ENCODE measurements around the gene EID3. TPM values are rescaled to one million over a fixed set of nuclear protein-coding genes. Genes with fewer than 3 reads are reported as not detected.
"Not testable (repeated sequence)": the region's sequence is repeated elsewhere in the genome, so short reads cannot be mapped to it uniquely, and the experiment has no call there.

Gene EID3
- total RNA-seq, 2 donors from 2014 or later, result 8.6 to 18.1 TPM

DNA sequence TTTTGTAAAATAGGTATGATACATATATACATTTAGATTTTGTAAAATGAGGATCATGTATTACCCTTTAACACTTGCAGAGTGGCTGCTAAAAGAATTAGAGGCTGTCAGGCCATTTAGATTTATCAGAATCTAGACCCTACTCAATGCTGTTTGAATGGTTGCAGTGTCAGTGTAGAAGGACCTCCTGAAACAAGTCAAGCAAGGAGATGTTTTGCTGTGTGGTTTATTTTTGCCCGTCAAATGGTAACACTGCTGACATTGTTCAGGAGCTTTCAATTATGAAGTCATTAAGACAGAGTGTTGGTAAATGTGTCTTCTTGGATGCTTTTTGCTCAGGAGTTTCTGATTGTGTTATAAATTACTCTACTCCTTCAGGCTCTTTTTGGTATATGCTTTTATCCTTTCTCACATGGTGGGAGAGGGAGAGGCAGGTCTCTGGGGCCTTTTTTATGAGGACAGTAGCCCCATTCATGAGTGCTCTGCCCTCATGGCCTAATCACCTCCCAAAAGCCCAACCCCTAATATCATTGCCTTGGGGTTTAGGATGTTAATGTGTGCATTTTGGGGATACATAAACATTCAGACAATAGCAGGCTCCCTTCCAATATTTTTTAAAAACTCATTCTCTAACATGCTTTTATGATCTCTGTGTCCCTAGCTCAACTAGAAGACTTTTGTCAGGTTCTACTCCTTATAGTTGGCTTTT is 16.5 kb downstream of the EID3 start:
- H3K27me3 ChIP-seq (replicated peaks; ENCODE audit: insufficient read depth), result no peaks in the 10 kb centered on the region
- DNase-seq (ENCODE audit: low spot score), result no peak
- no peaks in the 10 kb centered on the region for H3K9me3 ChIP-seq
- no peak overlapping the region for H3K4me3 ChIP-seq
- 91% methylated on average over 1 of the region's 1 CpG for WGBS
- no peak for TF ChIP-seq POLR2A (IDR thresholded peaks at IDR 0.05)
- no peak for TF ChIP-seq POLR2AphosphoS5 (IDR thresholded peaks at IDR 0.05)
- H3K27ac ChIP-seq, result no peak overlapping the region
- no peaks in the 10 kb centered on the region for H3K4me1 ChIP-seq (replicated peaks)
- peaks cover 0 to 9% of the 10 kb centered on the region in 2 donors for H3K36me3 ChIP-seq
- intact Hi-C loops (cut with DNase I), result no loop called here

DNA sequence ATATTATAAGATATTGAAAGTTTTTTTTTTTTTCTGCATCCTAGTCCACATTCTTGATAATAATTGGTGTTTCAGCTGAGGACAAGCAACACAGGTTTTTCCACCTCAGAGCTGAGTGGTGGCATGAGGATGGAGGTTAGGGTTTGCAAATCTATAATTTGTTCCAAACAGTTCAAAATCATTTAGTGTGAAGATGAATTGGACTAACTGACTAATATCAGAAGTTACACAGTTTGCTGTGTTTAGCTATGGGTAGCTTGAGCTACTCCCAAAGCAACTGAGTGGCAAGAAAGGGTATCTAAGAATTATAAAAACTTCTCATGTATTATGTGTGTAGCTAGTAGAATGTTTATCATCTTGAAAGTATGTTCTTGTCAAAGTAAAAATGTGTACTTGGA is 17.1 kb downstream of the EID3 start:
- intact Hi-C loops (cut with DNase I), result no loop called here
- Histone ChIP-seq H3K27me3 (replicated peaks; ENCODE audit: insufficient read depth) (no peaks in the 10 kb centered on the region), H3K9me3 (no peaks in the 10 kb centered on the region), H3K36me3 (peaks cover 0 to 14% of the 10 kb centered on the region in 2 donors), H3K4me1 (replicated peaks) (no peaks in the 10 kb centered on the region), H3K4me3 (no peak overlapping the region), H3K27ac (no peak overlapping the region)
- no peak for TF ChIP-seq POLR2A (IDR thresholded peaks at IDR 0.05)
- TF ChIP-seq POLR2AphosphoS5 (IDR thresholded peaks at IDR 0.05), result no peak
- TF ChIP-seq, protein P1, sequence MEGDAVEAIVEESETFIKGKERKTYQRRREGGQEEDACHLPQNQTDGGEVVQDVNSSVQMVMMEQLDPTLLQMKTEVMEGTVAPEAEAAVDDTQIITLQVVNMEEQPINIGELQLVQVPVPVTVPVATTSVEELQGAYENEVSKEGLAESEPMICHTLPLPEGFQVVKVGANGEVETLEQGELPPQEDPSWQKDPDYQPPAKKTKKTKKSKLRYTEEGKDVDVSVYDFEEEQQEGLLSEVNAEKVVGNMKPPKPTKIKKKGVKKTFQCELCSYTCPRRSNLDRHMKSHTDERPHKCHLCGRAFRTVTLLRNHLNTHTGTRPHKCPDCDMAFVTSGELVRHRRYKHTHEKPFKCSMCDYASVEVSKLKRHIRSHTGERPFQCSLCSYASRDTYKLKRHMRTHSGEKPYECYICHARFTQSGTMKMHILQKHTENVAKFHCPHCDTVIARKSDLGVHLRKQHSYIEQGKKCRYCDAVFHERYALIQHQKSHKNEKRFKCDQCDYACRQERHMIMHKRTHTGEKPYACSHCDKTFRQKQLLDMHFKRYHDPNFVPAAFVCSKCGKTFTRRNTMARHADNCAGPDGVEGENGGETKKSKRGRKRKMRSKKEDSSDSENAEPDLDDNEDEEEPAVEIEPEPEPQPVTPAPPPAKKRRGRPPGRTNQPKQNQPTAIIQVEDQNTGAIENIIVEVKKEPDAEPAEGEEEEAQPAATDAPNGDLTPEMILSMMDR (IDR thresholded peaks at IDR 0.05), result no peak
- no peak for DNase-seq (ENCODE audit: low spot score)

DNA sequence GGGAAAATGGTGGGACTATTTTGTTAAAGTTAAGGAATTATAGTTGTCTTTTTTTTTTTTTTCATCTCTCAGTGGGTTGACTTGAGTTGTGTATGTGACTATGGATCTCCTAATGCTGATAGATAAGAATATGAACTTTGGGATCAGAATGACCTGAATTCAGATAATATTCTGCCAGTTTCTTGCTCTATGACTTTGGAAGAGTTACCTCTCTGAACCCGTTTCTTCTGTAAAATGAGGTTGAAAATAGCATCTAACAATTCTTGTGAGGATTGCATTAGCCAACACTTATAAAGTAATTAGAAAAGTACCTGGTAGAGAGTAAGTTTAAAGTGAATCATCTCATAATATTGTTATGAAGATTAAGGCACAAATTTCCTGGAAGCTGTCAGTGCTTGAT is 18.4 kb downstream of the EID3 start:
- intact Hi-C loops (cut with DNase I), result no loop called here
- no peaks in the 10 kb centered on the region for H3K9me3 ChIP-seq
- no peak overlapping the region for H3K4me3 ChIP-seq
- WGBS, result 93% methylated on average over 1 of the region's 1 CpG
- no peak overlapping the region for H3K27ac ChIP-seq
- no peaks in the 10 kb centered on the region for H3K27me3 ChIP-seq (replicated peaks; ENCODE audit: insufficient read depth)
- no peak for TF ChIP-seq POLR2A (IDR thresholded peaks at IDR 0.05)
- TF ChIP-seq, protein P1 (IDR thresholded peaks at IDR 0.05), result no peak
- TF ChIP-seq POLR2AphosphoS5 (IDR thresholded peaks at IDR 0.05), result no peak
- H3K4me1 ChIP-seq (replicated peaks), result no peaks in the 10 kb centered on the region
- no peak for DNase-seq (ENCODE audit: low spot score)
- peaks cover 0 to 14% of the 10 kb centered on the region in 2 donors for H3K36me3 ChIP-seq

DNA sequence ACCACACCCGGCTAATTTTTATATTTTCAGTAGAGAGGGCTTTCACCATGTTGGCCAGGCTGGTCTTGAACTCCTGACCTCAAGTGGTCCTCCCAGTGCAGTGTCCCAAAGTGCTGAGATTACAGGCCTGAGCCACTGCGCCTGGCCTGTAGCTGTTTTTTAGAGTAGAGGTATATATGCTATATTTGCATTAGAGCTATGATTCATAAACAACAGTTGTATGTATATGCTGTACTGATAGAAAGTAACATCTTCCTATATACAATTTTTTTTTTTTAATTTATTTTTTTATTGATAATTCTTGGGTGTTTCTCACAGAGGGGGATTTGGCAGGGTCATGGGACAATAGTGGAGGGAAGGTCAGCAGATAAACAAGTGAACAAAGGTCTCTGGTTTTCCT is 19.0 kb downstream of the EID3 start:
- H3K9me3 ChIP-seq; H3K4me1 ChIP-seq (replicated peaks); H3K27ac ChIP-seq; DNase-seq (ENCODE audit: low spot score); H3K27me3 ChIP-seq (replicated peaks; ENCODE audit: insufficient read depth); intact Hi-C loops (cut with DNase I); H3K4me3 ChIP-seq: not testable (repeated sequence)
- H3K36me3 ChIP-seq, result peaks cover 0 to 14% of the 10 kb centered on the region in 2 donors
- 100% methylated on average over 2 of the region's 2 CpGs for WGBS

DNA sequence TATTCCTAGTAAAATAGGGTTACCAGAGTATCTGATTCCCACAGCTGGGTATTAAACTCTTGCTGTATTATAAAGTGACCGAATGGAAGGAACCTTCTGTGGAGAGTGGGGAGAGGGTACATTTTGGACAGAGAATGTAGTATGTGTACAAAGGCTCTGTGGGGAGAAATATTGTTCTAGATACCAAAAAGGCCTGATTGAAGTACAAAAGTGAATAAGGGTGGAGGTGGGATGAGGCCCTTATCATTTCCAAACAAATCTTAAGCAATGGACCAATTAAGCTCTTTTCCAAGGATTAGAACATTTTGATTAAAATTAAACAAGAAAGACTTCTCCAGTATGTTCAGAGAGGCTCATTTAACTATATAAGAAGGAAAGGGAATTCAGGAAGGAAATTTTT is 20.4 kb downstream of the EID3 start:
- WGBS, result 95% methylated on average over 1 of the region's 1 CpG
- peaks cover 0 to 14% of the 10 kb centered on the region in 2 donors for H3K36me3 ChIP-seq

DNA sequence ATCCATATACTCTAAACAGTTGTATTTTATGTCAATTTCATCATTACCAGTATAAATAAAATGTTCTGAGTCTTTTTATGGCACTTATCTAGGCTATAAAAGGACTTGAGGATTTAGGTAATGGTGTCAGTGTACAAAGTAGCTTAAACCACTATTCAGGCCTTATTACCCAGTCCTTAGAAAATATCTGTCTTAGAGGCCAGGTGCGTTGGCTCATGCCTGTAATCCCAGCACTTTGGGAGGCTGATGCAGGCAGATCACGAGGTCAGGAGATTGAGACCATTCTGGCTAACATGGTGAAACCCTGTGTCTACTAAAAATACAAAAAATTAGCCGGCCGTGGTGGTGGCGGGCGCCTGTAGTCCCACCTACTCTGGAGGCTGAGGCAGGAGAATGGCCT is 24.7 kb downstream of the EID3 start:
- H3K4me1 ChIP-seq (replicated peaks); H3K9me3 ChIP-seq; H3K4me3 ChIP-seq; H3K27ac ChIP-seq; DNase-seq (ENCODE audit: low spot score); intact Hi-C loops (cut with DNase I); H3K27me3 ChIP-seq (replicated peaks; ENCODE audit: insufficient read depth): not testable (repeated sequence)
- 90% methylated on average over 6 of the region's 6 CpGs for WGBS
- H3K36me3 ChIP-seq, result peaks cover 0 to 11% of the 10 kb centered on the region in 2 donors

More for the DNA sequence above, 20.4 kb downstream of the EID3 start:
- no peak for TF ChIP-seq POLR2A (IDR thresholded peaks at IDR 0.05)
- no peak for TF ChIP-seq POLR2AphosphoS5 (IDR thresholded peaks at IDR 0.05)
- TF ChIP-seq, protein P1 (IDR thresholded peaks at IDR 0.05), result no peak
- H3K27ac ChIP-seq, result no peak overlapping the region
- H3K4me3 ChIP-seq, result no peak overlapping the region
- intact Hi-C loops (cut with DNase I), result no loop called here
- H3K27me3 ChIP-seq (replicated peaks; ENCODE audit: insufficient read depth), result no peaks in the 10 kb centered on the region
- no peaks in the 10 kb centered on the region for H3K4me1 ChIP-seq (replicated peaks)
- no peak for DNase-seq (ENCODE audit: low spot score)
- no peaks in the 10 kb centered on the region for H3K9me3 ChIP-seq

All from prostate gland (tissue), 2 donors.